Measurements from ENCODE around the gene IFNAR1. TPM values are rescaled to one million over a fixed set of nuclear protein-coding genes. Genes with fewer than 3 reads are reported as not detected.

IFNAR1 gene
- total RNA-seq, 1 experiment from 2014 or later, result 20.5 TPM

DNA sequence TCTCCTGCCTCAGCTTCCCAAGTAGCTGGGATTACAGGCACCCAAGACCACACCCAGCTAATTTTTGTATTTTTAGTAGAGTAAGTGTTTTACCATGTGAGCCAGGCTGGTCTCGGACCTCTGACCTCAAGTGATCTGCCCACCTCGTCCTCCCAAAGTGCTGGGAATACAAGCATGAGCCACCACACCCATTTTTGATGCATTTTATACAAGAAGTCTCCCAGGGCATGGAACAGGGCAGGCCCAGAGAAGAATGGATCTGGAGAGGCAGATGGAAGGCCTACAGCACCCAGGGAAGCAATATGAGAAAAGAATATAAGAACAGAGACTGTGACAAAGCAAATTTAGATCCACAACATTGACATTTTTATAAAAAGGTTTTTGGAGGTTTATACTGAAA lies 18.8 kb upstream of the IFNAR1 start:
- RAD21 ChIA-PET (ENCODE audit: low non-redundant PET in 1 of 2, low total read pairs in 2 of 2, uncharacterized antibody in 2 of 2, unreplicated experiment in 2 of 2), result no interaction called here
- H3K27ac ChIP-seq (ENCODE audit: low read depth, low read length), result no peak overlapping the region

DNA sequence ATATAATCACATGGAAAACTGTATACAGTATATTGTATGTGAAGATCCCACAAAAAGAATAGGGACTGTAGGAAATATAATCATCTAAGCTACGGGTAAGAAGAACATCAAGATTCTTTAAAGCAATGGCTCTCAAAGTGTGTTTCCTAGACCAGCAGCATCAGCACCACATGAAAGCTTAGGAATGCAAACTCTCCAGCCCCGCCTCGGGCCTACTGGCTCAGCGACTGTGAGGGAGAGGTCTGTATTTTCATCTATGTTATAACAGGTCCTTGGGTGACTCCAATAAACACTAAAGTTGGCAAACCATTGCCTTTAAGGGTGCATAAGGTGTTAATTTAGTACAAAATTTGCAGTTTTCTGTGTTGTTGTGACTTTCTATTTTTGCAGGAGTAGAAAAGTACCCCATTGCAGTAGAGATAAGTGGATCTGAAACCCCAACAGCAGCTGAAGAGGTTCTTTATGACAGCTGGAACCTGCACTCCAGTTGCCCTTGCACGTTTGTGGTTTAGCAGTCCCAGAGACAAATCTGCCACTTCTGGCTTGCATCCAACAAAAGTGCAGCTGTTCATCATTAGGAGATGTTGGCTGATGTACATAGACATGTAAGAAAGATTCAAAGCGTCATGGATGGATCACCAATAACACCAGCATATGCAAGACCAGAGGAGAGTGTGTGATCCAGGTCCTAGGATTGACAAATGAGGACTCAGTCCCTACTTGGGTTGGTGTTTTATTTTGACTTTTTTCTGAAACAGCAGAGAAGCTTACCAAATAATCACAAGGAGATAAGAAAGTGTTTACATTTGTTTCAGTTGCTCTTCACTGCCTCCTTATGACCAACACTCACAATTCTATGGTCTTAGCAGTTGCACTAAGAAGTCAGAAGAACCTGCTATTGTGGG lies 15.9 kb upstream of the IFNAR1 start:
- ChIA-PET POLR2A (no interaction called here), CTCF (no interaction called here), RAD21 (ENCODE audit: low non-redundant PET in 1 of 2, low total read pairs in 2 of 2, uncharacterized antibody in 2 of 2, unreplicated experiment in 2 of 2) (no interaction called here)
- BruUV-seq (replicated peaks), result no TSS peak
- Histone ChIP-seq H3K4me3 (replicated peaks in 1 of 2; ENCODE audit: low read depth in 1 of 2, low read length in 2 of 2) (no peak overlapping the region), H3K79me2 (ENCODE audit: insufficient read depth, low read length) (no peaks in the 10 kb centered on the region), H3K36me3 (ENCODE audit: control insufficient read depth in 1 of 2, insufficient read depth in 2 of 2, low read length in 2 of 2) (no peaks in the 10 kb centered on the region), H3K4me2 (ENCODE audit: low read length) (no peak overlapping the region), H4K20me1 (ENCODE audit: insufficient read depth) (no peaks in the 10 kb centered on the region), H3K4me1 (ENCODE audit: control insufficient read depth in 1 of 2, insufficient read depth in 2 of 2, low read length in 2 of 2) (no peaks in the 10 kb centered on the region), H2AFZ (ENCODE audit: low read depth, low read length, poor library complexity, severe bottlenecking) (no peak overlapping the region), H3K9me3 (ENCODE audit: control insufficient read depth in 1 of 2, insufficient read depth in 1 of 2, low read depth in 1 of 2, low read length in 2 of 2) (no peaks in the 10 kb centered on the region; a peak in 1 of 4 replicates), H3K27me3 (ENCODE audit: insufficient read depth, low read length) (no peaks in the 10 kb centered on the region), H3K9ac (ENCODE audit: low read length) (no peak overlapping the region), H3K27ac (ENCODE audit: low read depth, low read length) (no peak overlapping the region), H3K9me2 (ENCODE audit: insufficient read depth) (no peaks in the 10 kb centered on the region)
- ATAC-seq (no peak), DNase-seq (ENCODE audit: low read depth, low spot score) (no peak)
- no peak for TF ChIP-seq CEBPB (IDR thresholded peaks at IDR 0.05; ENCODE audit: low read depth)
- TF ChIP-seq, protein P1, sequence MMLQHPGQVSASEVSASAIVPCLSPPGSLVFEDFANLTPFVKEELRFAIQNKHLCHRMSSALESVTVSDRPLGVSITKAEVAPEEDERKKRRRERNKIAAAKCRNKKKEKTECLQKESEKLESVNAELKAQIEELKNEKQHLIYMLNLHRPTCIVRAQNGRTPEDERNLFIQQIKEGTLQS (IDR thresholded peaks at IDR 0.05), result no peak
- intact Hi-C loops (cut with micrococcal nuclease), result no loop called here

More for the DNA sequence above, 18.8 kb upstream of the IFNAR1 start:
- intact Hi-C loops (cut with micrococcal nuclease), result no loop called here
- BruUV-seq (replicated peaks), result no TSS peak
- no peak for TF ChIP-seq POLR2A (IDR thresholded peaks at IDR 0.05; ENCODE audit: borderline replicate concordance, extremely low read depth, insufficient read depth, insufficient read length)
- no peak for TF ChIP-seq SRF (IDR thresholded peaks at IDR 0.05; ENCODE audit: low read depth)
- TF ChIP-seq EGR1 (IDR thresholded peaks at IDR 0.05; ENCODE audit: low read depth), result no peak
- TF ChIP-seq TCF7L2 (IDR thresholded peaks at IDR 0.05; ENCODE audit: borderline replicate concordance, extremely low read depth, insufficient read depth, insufficient read length), result no peak
- TF ChIP-seq ZFX (IDR thresholded peaks at IDR 0.05), result no peak
- H3K9me3 ChIP-seq (ENCODE audit: control insufficient read depth in 1 of 2, insufficient read depth in 1 of 2, low read depth in 1 of 2, low read length in 2 of 2), result no peaks in the 10 kb centered on the region; a peak in 1 of 4 replicates
- POLR2A ChIA-PET, result no interaction called here
- no peaks in the 10 kb centered on the region for H3K36me3 ChIP-seq (ENCODE audit: control insufficient read depth in 1 of 2, insufficient read depth in 2 of 2, low read length in 2 of 2)
- no peaks in the 10 kb centered on the region for H3K4me1 ChIP-seq (ENCODE audit: control insufficient read depth in 1 of 2, insufficient read depth in 2 of 2, low read length in 2 of 2)
- H3K9ac ChIP-seq (ENCODE audit: low read length), result no peak overlapping the region
- CTCF ChIA-PET, result no interaction called here
- H3K4me3 ChIP-seq (replicated peaks in 1 of 2; ENCODE audit: low read depth in 1 of 2, low read length in 2 of 2), result no peak overlapping the region
- ATAC-seq (no peak), DNase-seq (ENCODE audit: low read depth, low spot score) (no peak)
- H3K79me2 ChIP-seq (ENCODE audit: insufficient read depth, low read length), result no peaks in the 10 kb centered on the region
- H4K20me1 ChIP-seq (ENCODE audit: insufficient read depth), result no peaks in the 10 kb centered on the region
- no peaks in the 10 kb centered on the region for H3K27me3 ChIP-seq (ENCODE audit: insufficient read depth, low read length)
- H2AFZ ChIP-seq (ENCODE audit: low read depth, low read length, poor library complexity, severe bottlenecking), result no peak overlapping the region
- H3K4me2 ChIP-seq (ENCODE audit: low read length), result no peak overlapping the region
- H3K9me2 ChIP-seq (ENCODE audit: insufficient read depth), result no peaks in the 10 kb centered on the region
